Fibroblast of lung (primary cell): Measurements from ENCODE around the gene TAF8. TPM values are rescaled to one million over a fixed set of nuclear protein-coding genes. Genes with fewer than 3 reads are reported as not detected.
A peak's percentile ranks its signal among the peaks of the same experiment; 100 is the strongest.

ENCODE experiments used
- DNase-seq, 2 donors: peaks; one replicate each; pipeline versions ENCODE4 v3.0.0 to v3.0.0-alpha.2; 2010; ENCODE audit warnings: low read depth in 2 of 2
- H2AFZ ChIP-seq: 2 replicates; pipeline ENCODE4 v1.5.1; 2012; ENCODE audit warnings: low read length, control low read depth, inconsistent platforms
- H3K27ac ChIP-seq: 2 replicates; pipeline ENCODE4 v1.5.1; 2011; ENCODE audit warnings: low read length, control low read depth; ENCODE audit not compliant: insufficient read depth
- H3K27me3 ChIP-seq: 2 replicates; pipeline ENCODE4 v1.5.1; 2011; ENCODE audit warnings: mild to moderate bottlenecking, low read length; ENCODE audit not compliant: control insufficient read depth, insufficient read depth
- H3K36me3 ChIP-seq: 2 replicates; pipeline ENCODE4 v1.5.1; 2011; ENCODE audit warnings: low read length; ENCODE audit not compliant: control insufficient read depth, insufficient read depth
- H3K4me1 ChIP-seq: 2 replicates; pipeline ENCODE4 v1.5.1; 2011; ENCODE audit warnings: low read length; ENCODE audit not compliant: control insufficient read depth, insufficient read depth; ENCODE audit errors: extremely low read depth
- H3K4me2 ChIP-seq: 2 replicates; pipeline ENCODE4 v1.5.1; 2011; ENCODE audit warnings: low read length, control low read depth; ENCODE audit not compliant: insufficient read depth; ENCODE audit errors: extremely low read depth
- H3K4me3 ChIP-seq, 4 experiments: fragments of 200-600 bp in 1 of 4; sonication (generic) in 1 of 4; replicated peaks in 1 of 4; 2 replicates each; pipeline ENCODE4 v1.5.1; 2011 to 2016; ENCODE audit warnings: low read length in 4 of 4, low read depth in 3 of 4, mild to moderate bottlenecking in 3 of 4, control low read depth in 2 of 4, inconsistent platforms in 1 of 4, mixed read lengths in 1 of 4; ENCODE audit not compliant: insufficient read depth in 1 of 4; ENCODE audit errors: control extremely low read depth in 1 of 4
- H3K79me2 ChIP-seq: 2 replicates; pipeline ENCODE4 v1.5.1; 2012; ENCODE audit warnings: mild to moderate bottlenecking, low read length, inconsistent platforms; ENCODE audit not compliant: control insufficient read depth, insufficient read depth
- H3K9ac ChIP-seq: 2 replicates; pipeline ENCODE4 v1.5.1; 2011; ENCODE audit warnings: mild to moderate bottlenecking, low read length, control low read depth; ENCODE audit not compliant: insufficient read depth
- H3K9me3 ChIP-seq: 2 replicates; pipeline ENCODE4 v1.5.1; 2012; ENCODE audit warnings: low read depth, low read length; ENCODE audit not compliant: control insufficient read depth, insufficient read depth
- H4K20me1 ChIP-seq: 2 replicates; pipeline ENCODE4 v1.5.1; 2011; ENCODE audit warnings: low read length; ENCODE audit not compliant: control insufficient read depth, insufficient read depth; ENCODE audit errors: extremely low read depth
- EZH2 ChIP-seq: IDR thresholded peaks from 2 replicates; pipeline ENCODE4 v1.5.1; 2012; ENCODE audit warnings: low read length, control low read depth, mild to moderate bottlenecking; ENCODE audit errors: missing control alignments
- polyA plus RNA-seq, 2 donors: library from polyadenylated mRNA; depleted of rRNA in 1 of 2; stranded (reverse) in 1 of 2; unstranded in 1 of 2; fragments of >200 nt; gene quantifications; 2 replicates each; pipeline ENCODE4 v1.2.1, GENCODE V29; 2011 to 2012; ENCODE audit warnings: missing spikeins in 1 of 2
- total RNA-seq: library from RNA; depleted of rRNA; stranded (reverse); fragments of >200 nt; gene quantifications from 2 replicates; pipeline ENCODE4 v1.2.1, GENCODE V29; 2014
- TF ChIP-seq, protein P1 (sequence below), 2 donors: IDR thresholded peaks in 1 of 2; conservative IDR thresholded peaks in 1 of 2; 1 replicate in 1 of 2; 2 replicates in 1 of 2; pipeline ENCODE4 v1.5.1; 2011 to 2012; ENCODE audit warnings: low read length in 2 of 2, control low read depth in 1 of 2, inconsistent platforms in 1 of 2, low read depth in 1 of 2, mild to moderate bottlenecking in 1 of 2

TAF8 gene
- total and polyA plus RNA-seq, 2 donors (not counting 1 experiment from before 2014, with no cell fraction given): 13.9 to 14.0 TPM

GRCh38 chr6:42120895-42121865 lies 70.9 kb downstream of the TAF8 start:
- Histone ChIP-seq H3K4me3 (no peak overlapping the region), H3K9me3 (no peaks in the 10 kb centered on the region), H3K27me3 (no peaks in the 10 kb centered on the region), H4K20me1 (no peaks in the 10 kb centered on the region), H2AFZ (no peak overlapping the region), H3K79me2 (no peaks in the 10 kb centered on the region), H3K9ac (no peak overlapping the region), H3K27ac (no peak overlapping the region), H3K36me3 (peaks cover 3% of the 10 kb centered on the region), H3K4me2 (no peak overlapping the region), H3K4me1 (peaks cover 7% of the 10 kb centered on the region)
- TF ChIP-seq, protein P1, sequence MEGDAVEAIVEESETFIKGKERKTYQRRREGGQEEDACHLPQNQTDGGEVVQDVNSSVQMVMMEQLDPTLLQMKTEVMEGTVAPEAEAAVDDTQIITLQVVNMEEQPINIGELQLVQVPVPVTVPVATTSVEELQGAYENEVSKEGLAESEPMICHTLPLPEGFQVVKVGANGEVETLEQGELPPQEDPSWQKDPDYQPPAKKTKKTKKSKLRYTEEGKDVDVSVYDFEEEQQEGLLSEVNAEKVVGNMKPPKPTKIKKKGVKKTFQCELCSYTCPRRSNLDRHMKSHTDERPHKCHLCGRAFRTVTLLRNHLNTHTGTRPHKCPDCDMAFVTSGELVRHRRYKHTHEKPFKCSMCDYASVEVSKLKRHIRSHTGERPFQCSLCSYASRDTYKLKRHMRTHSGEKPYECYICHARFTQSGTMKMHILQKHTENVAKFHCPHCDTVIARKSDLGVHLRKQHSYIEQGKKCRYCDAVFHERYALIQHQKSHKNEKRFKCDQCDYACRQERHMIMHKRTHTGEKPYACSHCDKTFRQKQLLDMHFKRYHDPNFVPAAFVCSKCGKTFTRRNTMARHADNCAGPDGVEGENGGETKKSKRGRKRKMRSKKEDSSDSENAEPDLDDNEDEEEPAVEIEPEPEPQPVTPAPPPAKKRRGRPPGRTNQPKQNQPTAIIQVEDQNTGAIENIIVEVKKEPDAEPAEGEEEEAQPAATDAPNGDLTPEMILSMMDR (conservative IDR thresholded peaks at IDR 0.05 in 1 of 2, IDR thresholded peaks at IDR 0.05 in 1 of 2; ENCODE audit: low read depth in 1 of 2, low read length in 2 of 2): no peak
- no peak for TF ChIP-seq EZH2
- peak; percentile 9 to 27 for DNase-seq

- Histone ChIP-seq H3K4me1 (peaks cover 7% of the 10 kb centered on the region), H4K20me1 (no peaks in the 10 kb centered on the region), H3K27me3 (no peaks in the 10 kb centered on the region), H3K27ac (no peak overlapping the region), H3K79me2 (no peaks in the 10 kb centered on the region), H3K4me2 (no peak overlapping the region), H3K4me3 (no peak overlapping the region), H3K36me3 (peaks cover 3% of the 10 kb centered on the region), H3K9me3 (no peaks in the 10 kb centered on the region), H2AFZ (no peak overlapping the region), H3K9ac (no peak overlapping the region)
- DNase-seq: no peak
- TF ChIP-seq EZH2: no peak
- TF ChIP-seq, protein P1 (conservative IDR thresholded peaks at IDR 0.05 in 1 of 2, IDR thresholded peaks at IDR 0.05 in 1 of 2; ENCODE audit: low read depth in 1 of 2, low read length in 2 of 2): no peak
Measured at GRCh38 chr6:42123379-42124103, 73.2 kb downstream of the TAF8 start.

DNA sequence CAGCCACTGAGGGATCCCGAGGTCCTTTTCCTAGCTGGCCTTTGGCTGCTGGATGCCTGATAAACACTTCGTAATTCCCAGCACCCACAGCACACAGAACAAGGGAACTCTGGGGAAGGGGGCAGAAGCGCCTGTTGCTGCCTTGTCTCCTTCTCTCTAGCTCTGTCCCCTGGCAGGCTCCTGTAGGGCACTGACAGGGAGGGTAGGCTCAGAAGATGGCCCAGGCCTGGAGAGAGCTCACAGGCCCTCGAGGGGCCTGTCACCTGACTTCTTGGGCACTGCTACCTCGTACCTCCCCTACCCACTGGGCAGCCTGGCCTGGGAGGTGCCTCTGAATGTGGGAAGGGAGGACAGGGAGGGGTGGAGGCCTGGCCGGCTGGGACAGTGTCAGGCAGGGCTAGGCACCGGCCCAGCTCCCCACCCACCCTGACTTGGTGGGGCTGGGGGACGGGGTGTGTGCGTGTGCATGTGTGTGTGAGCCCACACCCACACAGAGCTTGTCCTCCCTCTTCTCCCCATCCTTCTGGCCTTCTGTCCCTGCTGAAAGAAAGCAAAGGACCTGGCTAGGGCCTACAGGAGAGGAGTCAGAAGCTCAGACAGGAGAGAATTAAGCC lies 74.0 kb downstream of the TAF8 start:
- H3K4me2 ChIP-seq: no peak overlapping the region
- H3K79me2 ChIP-seq: no peaks in the 10 kb centered on the region
- H3K4me3 ChIP-seq: no peak overlapping the region
- no peaks in the 10 kb centered on the region for H3K9me3 ChIP-seq
- DNase-seq: no peak
- no peak overlapping the region for H2AFZ ChIP-seq
- H3K36me3 ChIP-seq: peaks cover 3% of the 10 kb centered on the region
- peaks cover 7% of the 10 kb centered on the region for H3K4me1 ChIP-seq
- no peak overlapping the region for H3K9ac ChIP-seq
- H3K27ac ChIP-seq: no peak overlapping the region
- no peaks in the 10 kb centered on the region for H3K27me3 ChIP-seq
- no peak for TF ChIP-seq EZH2
- TF ChIP-seq, protein P1 (conservative IDR thresholded peaks at IDR 0.05 in 1 of 2, IDR thresholded peaks at IDR 0.05 in 1 of 2; ENCODE audit: low read depth in 1 of 2, low read length in 2 of 2): no peak
- no peaks in the 10 kb centered on the region for H4K20me1 ChIP-seq
